Thyroid gland (tissue), 4 donors: ENCODE measurements around the gene CBX1.

ENCODE experiments used
- POLR2A ChIP-seq, 2 donors: fragments of 450-650 bp; IDR thresholded peaks; one replicate each; pipeline ENCODE4 v1.6.1; 2017; ENCODE audit warnings: antibody characterized with exemption in 2 of 2, mild to moderate bottlenecking in 2 of 2, moderate library complexity in 1 of 2
- TF ChIP-seq, protein P1 (sequence below), 6 experiments: fragments of 200-600 bp in 3 of 6; fragments of 450-650 bp in 3 of 6; sonication (generic) in 3 of 6; IDR thresholded peaks; one replicate each; pipeline ENCODE4 v1.5.1; 2016 to 2019; ENCODE audit warnings: antibody characterized with exemption in 6 of 6, mild to moderate bottlenecking in 2 of 6, inconsistent platforms in 1 of 6, moderate library complexity in 1 of 6

DNA sequence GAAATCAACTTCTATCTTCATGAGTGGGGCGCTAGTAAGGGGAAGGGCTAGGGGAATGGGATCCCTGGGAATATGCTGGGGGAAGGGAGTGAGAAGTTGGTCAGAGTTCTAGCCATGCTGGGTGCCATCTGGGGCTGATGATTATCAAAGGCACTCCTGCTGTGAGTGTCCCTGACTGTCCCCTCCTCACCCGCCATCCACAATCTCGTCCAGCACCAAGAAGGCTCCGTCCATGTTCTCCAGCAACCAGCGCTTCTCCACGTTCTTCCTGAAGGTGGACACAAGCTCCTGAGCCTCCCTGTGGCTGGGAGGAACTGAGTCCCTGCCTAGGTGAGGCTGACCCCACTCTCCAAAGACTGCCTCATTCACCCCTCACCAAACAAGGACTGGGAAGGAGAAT is 69.3 kb downstream of the CBX1 start:
- TF ChIP-seq, protein P1, sequence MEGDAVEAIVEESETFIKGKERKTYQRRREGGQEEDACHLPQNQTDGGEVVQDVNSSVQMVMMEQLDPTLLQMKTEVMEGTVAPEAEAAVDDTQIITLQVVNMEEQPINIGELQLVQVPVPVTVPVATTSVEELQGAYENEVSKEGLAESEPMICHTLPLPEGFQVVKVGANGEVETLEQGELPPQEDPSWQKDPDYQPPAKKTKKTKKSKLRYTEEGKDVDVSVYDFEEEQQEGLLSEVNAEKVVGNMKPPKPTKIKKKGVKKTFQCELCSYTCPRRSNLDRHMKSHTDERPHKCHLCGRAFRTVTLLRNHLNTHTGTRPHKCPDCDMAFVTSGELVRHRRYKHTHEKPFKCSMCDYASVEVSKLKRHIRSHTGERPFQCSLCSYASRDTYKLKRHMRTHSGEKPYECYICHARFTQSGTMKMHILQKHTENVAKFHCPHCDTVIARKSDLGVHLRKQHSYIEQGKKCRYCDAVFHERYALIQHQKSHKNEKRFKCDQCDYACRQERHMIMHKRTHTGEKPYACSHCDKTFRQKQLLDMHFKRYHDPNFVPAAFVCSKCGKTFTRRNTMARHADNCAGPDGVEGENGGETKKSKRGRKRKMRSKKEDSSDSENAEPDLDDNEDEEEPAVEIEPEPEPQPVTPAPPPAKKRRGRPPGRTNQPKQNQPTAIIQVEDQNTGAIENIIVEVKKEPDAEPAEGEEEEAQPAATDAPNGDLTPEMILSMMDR (IDR thresholded peaks at IDR 0.05): no peak
- TF ChIP-seq POLR2A (IDR thresholded peaks at IDR 0.05): no peak
